Measurements from ENCODE around the gene CYS1. TPM values are rescaled to one million over a fixed set of nuclear protein-coding genes. Genes with fewer than 3 reads are reported as not detected.

CYS1 gene
- total and polyA plus RNA-seq, 11 donors, result 0.42 to 9.1 (median 2.5) TPM

DNA sequence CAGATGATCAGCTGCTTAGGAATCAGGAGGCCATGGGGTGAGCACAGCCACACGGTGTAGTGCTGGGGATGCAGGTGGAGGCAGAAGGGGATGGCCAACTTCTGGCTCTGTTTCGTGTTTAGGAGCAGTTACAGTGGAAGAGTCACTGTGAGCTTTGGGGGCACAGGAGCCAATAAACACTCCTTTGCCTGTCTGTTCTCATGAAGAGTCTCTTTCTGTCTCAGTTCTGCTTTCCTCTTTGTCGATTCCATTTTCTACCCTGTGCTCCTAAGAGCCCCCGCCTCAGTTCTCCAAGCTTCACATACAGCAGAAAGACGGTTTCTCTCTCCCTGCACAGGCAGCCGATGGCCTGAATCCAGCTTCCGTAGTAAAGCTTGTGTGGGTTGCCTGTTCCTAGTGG, 21.3 kb upstream of the CYS1 start:
- ATAC-seq (no peak), DNase-seq (no peak)
- WGBS, 4 donors, result 57 to 66% (median 61%) methylated on average over 7 of the region's 7 CpGs
- Histone ChIP-seq H3K27ac (no peak overlapping the region), H3K36me3 (no peaks in the 10 kb centered on the region), H3K27me3 (no peaks in the 10 kb centered on the region), H3K9me3 (peaks cover 0 to 7% (median 0%) of the 10 kb centered on the region in 12 donors), H3K4me3 (no peak overlapping the region), H3K4me1 (peaks cover 0 to 15% (median 2%) of the 10 kb centered on the region in 12 donors)
- intact Hi-C loops (cut with DNase I), result no loop called here
- no peak for TF ChIP-seq POLR2A (IDR thresholded peaks at IDR 0.05)
- TF ChIP-seq, protein P1, sequence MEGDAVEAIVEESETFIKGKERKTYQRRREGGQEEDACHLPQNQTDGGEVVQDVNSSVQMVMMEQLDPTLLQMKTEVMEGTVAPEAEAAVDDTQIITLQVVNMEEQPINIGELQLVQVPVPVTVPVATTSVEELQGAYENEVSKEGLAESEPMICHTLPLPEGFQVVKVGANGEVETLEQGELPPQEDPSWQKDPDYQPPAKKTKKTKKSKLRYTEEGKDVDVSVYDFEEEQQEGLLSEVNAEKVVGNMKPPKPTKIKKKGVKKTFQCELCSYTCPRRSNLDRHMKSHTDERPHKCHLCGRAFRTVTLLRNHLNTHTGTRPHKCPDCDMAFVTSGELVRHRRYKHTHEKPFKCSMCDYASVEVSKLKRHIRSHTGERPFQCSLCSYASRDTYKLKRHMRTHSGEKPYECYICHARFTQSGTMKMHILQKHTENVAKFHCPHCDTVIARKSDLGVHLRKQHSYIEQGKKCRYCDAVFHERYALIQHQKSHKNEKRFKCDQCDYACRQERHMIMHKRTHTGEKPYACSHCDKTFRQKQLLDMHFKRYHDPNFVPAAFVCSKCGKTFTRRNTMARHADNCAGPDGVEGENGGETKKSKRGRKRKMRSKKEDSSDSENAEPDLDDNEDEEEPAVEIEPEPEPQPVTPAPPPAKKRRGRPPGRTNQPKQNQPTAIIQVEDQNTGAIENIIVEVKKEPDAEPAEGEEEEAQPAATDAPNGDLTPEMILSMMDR (IDR thresholded peaks at IDR 0.05), result no peak

DNA sequence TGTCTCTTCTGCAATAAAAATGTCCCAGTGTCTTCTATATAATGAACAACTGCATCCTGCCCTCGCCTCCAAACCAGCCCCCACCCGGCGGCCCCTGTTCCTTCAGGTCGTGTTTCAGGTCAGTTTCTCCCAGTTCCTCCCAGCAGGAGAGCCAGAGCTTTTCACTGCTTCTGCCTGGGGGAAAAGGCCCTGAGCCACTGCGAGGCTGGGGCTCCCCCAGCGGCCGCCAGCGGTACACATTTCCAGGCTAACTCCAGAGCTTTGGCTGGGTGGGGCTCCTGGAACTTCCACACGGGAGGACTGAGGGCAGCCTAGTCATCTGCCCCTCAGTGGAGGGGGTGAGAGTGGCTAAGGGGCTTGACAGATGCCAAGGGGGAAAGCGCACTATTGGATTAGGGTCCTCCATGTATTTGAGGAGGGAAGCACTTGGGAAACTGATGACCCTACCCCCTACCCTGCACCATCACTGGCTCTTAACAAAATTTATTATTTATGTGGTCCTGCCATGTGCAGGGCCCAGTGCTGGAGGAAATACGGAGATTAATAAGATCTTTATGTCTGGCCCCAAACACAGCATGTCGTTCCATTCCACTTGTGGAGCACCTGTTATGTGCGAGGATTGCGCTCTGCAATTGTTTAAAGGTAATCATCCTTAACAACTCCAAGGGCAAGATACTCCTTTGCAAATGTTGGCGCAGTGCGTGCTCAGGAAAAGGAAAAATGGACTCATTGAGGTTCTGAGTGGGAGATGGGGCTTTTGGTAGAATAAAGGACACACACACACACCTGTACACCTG, 17.3 kb upstream of the CYS1 start:
- WGBS, 4 donors, result 35 to 57% (median 43%) methylated on average over 10 to 16 of the region's 16 CpGs
- TF ChIP-seq, protein P1 (IDR thresholded peaks at IDR 0.05), result peak; percentile 71 to 96 (median 90)
- TF ChIP-seq POLR2A (IDR thresholded peaks at IDR 0.05), result no peak
- peaks cover 0 to 15% (median 2%) of the 10 kb centered on the region in 12 donors for H3K4me1 ChIP-seq
- peaks cover 0 to 19% (median 5%) of the 10 kb centered on the region in 9 donors for H3K27me3 ChIP-seq
- ATAC-seq (peak; percentile 79 to 97 (median 93)), DNase-seq (peak; percentile 61 to 86 (median 68))
- no peak overlapping the region for H3K27ac ChIP-seq
- H3K36me3 ChIP-seq, result no peaks in the 10 kb centered on the region
- H3K4me3 ChIP-seq, result no peak overlapping the region
- no peaks in the 10 kb centered on the region for H3K9me3 ChIP-seq
- intact Hi-C loops (cut with DNase I), result loop anchor here in 7 of 10 donors (1.0 to 10.0 kb wide), 4 partner anchors 25 to 293 kb away; no protein-coding TSS in a partner anchor

DNA sequence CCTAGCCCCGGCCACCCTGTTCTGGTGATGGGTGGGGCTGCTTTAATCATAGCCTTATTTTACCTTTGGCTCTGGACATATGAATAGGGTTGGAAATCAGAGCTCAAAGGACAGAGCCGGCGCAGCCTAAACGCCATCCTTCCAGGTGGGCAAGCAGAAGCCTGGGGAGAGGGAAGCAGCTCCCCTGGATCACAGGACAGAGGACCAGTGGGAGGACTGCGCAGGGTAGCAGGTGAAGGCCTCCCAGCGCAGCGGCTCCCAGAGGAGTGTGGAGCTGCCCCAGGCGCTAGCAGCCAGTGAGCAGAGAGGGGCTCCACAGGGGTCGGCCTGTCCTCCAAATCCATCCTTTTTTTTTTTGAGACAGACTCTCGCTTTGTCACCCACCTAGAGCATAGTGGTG, 16.4 kb upstream of the CYS1 start:
- DNase-seq (no peak), ATAC-seq (no peak)
- H3K9me3 ChIP-seq, result no peaks in the 10 kb centered on the region
- TF ChIP-seq, protein P1 (IDR thresholded peaks at IDR 0.05), result no peak
- intact Hi-C loops (cut with DNase I), result loop anchor here in 7 of 10 donors (1.0 to 10.0 kb wide), 4 partner anchors 24 to 292 kb away; no protein-coding TSS in a partner anchor
- peaks cover 0 to 14% (median 3%) of the 10 kb centered on the region in 12 donors for H3K4me1 ChIP-seq
- WGBS, 4 donors, result 87 to 96% (median 95%) methylated on average over 10 of the region's 10 CpGs
- H3K4me3 ChIP-seq, result no peak overlapping the region
- peaks cover 0 to 28% (median 12%) of the 10 kb centered on the region in 9 donors for H3K27me3 ChIP-seq
- no peaks in the 10 kb centered on the region for H3K36me3 ChIP-seq
- H3K27ac ChIP-seq, result no peak overlapping the region

DNA sequence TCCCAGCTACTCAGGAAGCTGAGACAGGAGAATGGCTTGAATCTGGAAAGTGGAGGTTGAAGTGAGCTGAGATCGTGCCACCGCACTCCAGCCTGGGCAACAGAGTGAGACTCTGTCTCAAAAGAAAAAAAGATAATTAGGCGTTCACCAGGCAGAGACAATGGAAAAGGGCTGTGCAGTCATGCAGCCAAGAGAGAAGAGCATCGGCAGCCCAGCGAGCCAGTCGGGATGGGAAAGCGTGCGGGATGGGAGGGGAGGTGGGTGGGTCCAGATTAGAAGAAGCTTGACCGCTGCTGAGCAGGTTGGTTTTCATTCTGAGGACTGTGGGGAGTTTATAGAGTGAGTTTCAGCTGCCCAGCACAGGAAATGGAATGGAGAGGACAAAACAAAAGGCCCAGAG, 15.0 kb upstream of the CYS1 start:
- peaks cover 0 to 16% (median 4%) of the 10 kb centered on the region in 12 donors for H3K4me1 ChIP-seq
- no peak overlapping the region for H3K4me3 ChIP-seq
- H3K36me3 ChIP-seq, result no peaks in the 10 kb centered on the region
- TF ChIP-seq POLR2A (IDR thresholded peaks at IDR 0.05), result no peak
- TF ChIP-seq, protein P1 (IDR thresholded peaks at IDR 0.05), result no peak
- H3K27me3 ChIP-seq, result peaks cover 0 to 43% (median 27%) of the 10 kb centered on the region in 9 donors
- intact Hi-C loops (cut with DNase I), result loop anchor here in 4 of 10 donors (5.0 to 10.0 kb wide), 2 partner anchors 283 to 290 kb away; no protein-coding TSS in a partner anchor
- no peaks in the 10 kb centered on the region for H3K9me3 ChIP-seq
- DNase-seq (no peak), ATAC-seq (no peak)
- no peak overlapping the region for H3K27ac ChIP-seq
- 60 to 82% (median 78%) methylated on average over 9 of the region's 9 CpGs for WGBS, 4 donors
